Panc1 (cell line): ENCODE results near the gene TNNT3. TPM values are rescaled to one million over a fixed set of nuclear protein-coding genes. Genes with fewer than 3 reads are reported as not detected.

Experiments
- ATAC-seq: fragments of 200-7000 bp; cut with Tn5 transposase; 2 replicates; pipeline ENCODE4 v1.9.1; 2020; ENCODE audit warnings: mild to moderate bottlenecking, moderate library complexity
- BruUV-seq: library from RNA; stranded (reverse); fragments of 400-500 nt; replicated peaks from 2 replicates; lab custom pipeline; 2021; lab: Mats Ljungman, UMichigan
- CTCF ChIA-PET: fragments of 300-600 bp; sonication (Branson Sonifier 250); formaldehyde crosslinking; loops from one replicate; lab custom pipeline; 2022; ENCODE audit warnings: antibody characterized with exemption; lab: Charles Lee
- POLR2A ChIA-PET: fragments of 300-600 bp; sonication (Branson Sonifier 250); formaldehyde crosslinking; loops from one replicate; lab custom pipeline; 2022; ENCODE audit warnings: antibody characterized with exemption; lab: Charles Lee
- DNase-seq: peaks from one replicate; pipeline ENCODE4 v3.0.0-alpha.2; 2010; ENCODE audit warnings: low read depth, low spot score
- H3K27ac ChIP-seq: 2 replicates; pipeline ENCODE4 v1.5.1; 2011; ENCODE audit warnings: mild to moderate bottlenecking, low read length, inconsistent platforms
- H3K27me3 ChIP-seq: fragments of 200-500 bp; sonication (Bioruptor generic); 2 replicates; pipeline ENCODE4 v1.6.0; 2014; ENCODE audit warnings: low read length, inconsistent platforms; ENCODE audit not compliant: control insufficient read depth, insufficient read depth
- H3K36me3 ChIP-seq: fragments of 200-500 bp; sonication (Bioruptor generic); 2 replicates; pipeline ENCODE4 v1.5.1; 2014; ENCODE audit warnings: inconsistent platforms, mild to moderate bottlenecking, low read length, moderate library complexity; ENCODE audit not compliant: control insufficient read depth, insufficient read depth
- H3K4me1 ChIP-seq: 2 replicates; pipeline ENCODE4 v1.5.1; 2011; ENCODE audit warnings: inconsistent platforms, mild to moderate bottlenecking, low read length, moderate library complexity; ENCODE audit not compliant: control insufficient read depth, insufficient read depth
- H3K4me3 ChIP-seq, 2 experiments: 2 replicates each; pipeline ENCODE4 v1.5.1; 2011 to 2012; ENCODE audit warnings: low read depth in 2 of 2, low read length in 2 of 2, mild to moderate bottlenecking in 2 of 2, inconsistent platforms in 1 of 2, moderate library complexity in 1 of 2
- H3K9me3 ChIP-seq: fragments of 200-500 bp; sonication (Bioruptor generic); 2 replicates; pipeline ENCODE4 v1.5.1; 2014; ENCODE audit warnings: low read depth, mild to moderate bottlenecking, inconsistent platforms, low read length, moderate library complexity; ENCODE audit not compliant: control insufficient read depth, insufficient read depth
- CTCF ChIP-seq: fragments of 450-650 bp; IDR thresholded peaks from 2 replicates; pipeline ENCODE4 v1.5.1; 2017; ENCODE audit warnings: mild to moderate bottlenecking
- POLR2AphosphoS5 ChIP-seq: IDR thresholded peaks from 2 replicates; pipeline ENCODE4 v1.6.1; 2012; ENCODE audit warnings: mild to moderate bottlenecking, low read depth, low read length, moderate library complexity
- REST ChIP-seq, 2 experiments: IDR thresholded peaks; 2 replicates each; pipeline ENCODE4 v1.6.1; 2011 to 2012; ENCODE audit warnings: low read depth in 2 of 2, control low read depth in 1 of 2, low read length in 1 of 2, mild to moderate bottlenecking in 1 of 2, moderate library complexity in 1 of 2; ENCODE audit not compliant: insufficient read depth in 1 of 2
- SIN3A ChIP-seq: IDR thresholded peaks from 2 replicates; pipeline ENCODE4 v1.6.1; 2012; ENCODE audit warnings: low read depth, mild to moderate bottlenecking, low read length, moderate library complexity, borderline replicate concordance; ENCODE audit not compliant: insufficient read depth
- TCF7L2 ChIP-seq: IDR thresholded peaks from 2 replicates; pipeline ENCODE4 v1.6.1; 2011; ENCODE audit warnings: mild to moderate bottlenecking, low read depth, low read length, inconsistent platforms
- in situ Hi-C: cut with HindIII; loops from 2 replicates; pipeline ENCODE4 v1.10.0; 2016; ENCODE audit warnings: low sequenced_read_pairs, low pct_unique_long_range_greater_than_20kb
- intact Hi-C: fragments of 100-400 bp; cut with micrococcal nuclease; formaldehyde crosslinking; loops from one replicate; pipeline ENCODE4 v1.10.0; 2022; ENCODE audit not compliant: unreplicated experiment
- total RNA-seq: library from RNA; stranded (reverse); gene quantifications from one replicate; pipeline ENCODE4 v1.2.1, GENCODE V29; 2021; ENCODE audit not compliant: unreplicated experiment

TNNT3 gene
- total RNA-seq, 1 experiment from 2014 or later = 0.41 TPM

GRCh38 chr11:1967641-1968225 lies 48.2 kb downstream of the TNNT3 start:
- CTCF ChIA-PET = interaction anchor here (0.6 to 2.6 kb wide), 9 partner anchors 20 to 277 kb away, joined by 3 to 13 read pairs (median 5); partner anchors contain the start of gene H19
- POLR2A ChIA-PET = interaction anchor here (0.7 kb wide), 1 partner anchor 193 kb away, joined by 3 read pairs; no protein-coding TSS in a partner anchor
- BruUV-seq = no TSS peak

GRCh38 chr11:1968454-1969002 lies 49.0 kb downstream of the TNNT3 start:
- no TSS peak for BruUV-seq
- in situ Hi-C loops (no loop called here), intact Hi-C loops (no loop called here)
- ChIA-PET CTCF (interaction anchor here (0.6 to 2.6 kb wide), 7 partner anchors 21 to 185 kb away, joined by 3 to 13 read pairs (median 5); partner anchors contain the start of gene H19), POLR2A (no interaction called here)
- no peak overlapping the region for H3K27ac ChIP-seq
- H3K36me3 ChIP-seq = no peaks in the 10 kb centered on the region
- H3K27me3 ChIP-seq = no peaks in the 10 kb centered on the region
- DNase-seq = no peak
- H3K4me1 ChIP-seq = no peaks in the 10 kb centered on the region
- peak; percentile 66 for ATAC-seq
- no peak overlapping the region for H3K4me3 ChIP-seq
- H3K9me3 ChIP-seq = no peaks in the 10 kb centered on the region
- no peak for TF ChIP-seq POLR2AphosphoS5
- no peak for TF ChIP-seq CTCF
- TF ChIP-seq SIN3A = no peak
- TF ChIP-seq TCF7L2 = no peak

More at GRCh38 chr11:1967641-1968225, 48.2 kb downstream of the TNNT3 start:
- H3K4me1 ChIP-seq = no peaks in the 10 kb centered on the region
- H3K9me3 ChIP-seq = no peaks in the 10 kb centered on the region
- no peaks in the 10 kb centered on the region for H3K27me3 ChIP-seq
- no peak for DNase-seq
- no peaks in the 10 kb centered on the region for H3K36me3 ChIP-seq
- no peak overlapping the region for H3K27ac ChIP-seq
- no peak overlapping the region for H3K4me3 ChIP-seq
- in situ Hi-C loops = no loop called here
- ATAC-seq = no peak
- intact Hi-C loops = no loop called here
- TF ChIP-seq CTCF = no peak
- no peak for TF ChIP-seq TCF7L2
- TF ChIP-seq REST (IDR thresholded peaks at IDR 0.05; ENCODE audit: insufficient read depth in 1 of 2, low read depth in 2 of 2, low read length in 1 of 2) = no peak
- no peak for TF ChIP-seq POLR2AphosphoS5
- no peak for TF ChIP-seq SIN3A
